ENCODE data around the gene PTH1R. TPM values are rescaled to one million over a fixed set of nuclear protein-coding genes. Genes with fewer than 3 reads are reported as not detected.

PTH1R gene
- total RNA-seq, 4 donors from 2014 or later: 1.1 to 4.2 (median 3.0) TPM

DNA sequence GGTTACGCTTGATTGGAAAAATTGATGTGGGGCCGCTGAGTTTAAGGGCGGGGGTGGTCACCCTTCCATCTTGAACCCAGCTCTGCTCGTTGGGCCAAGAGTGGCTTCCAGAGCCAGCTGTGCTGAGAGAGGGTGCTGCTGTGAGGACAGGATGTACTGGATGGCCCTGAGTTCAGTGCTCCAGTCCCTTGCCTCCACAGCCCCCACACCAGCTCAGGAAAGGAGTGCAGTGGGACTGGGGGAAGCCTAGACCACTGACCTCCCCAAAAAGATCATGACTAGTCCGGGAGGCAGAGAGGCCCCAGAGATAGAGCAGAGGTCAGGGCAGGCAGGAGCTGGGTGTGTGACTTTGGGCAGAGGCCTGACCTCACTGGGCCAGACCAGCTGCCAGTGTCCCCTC, 4.0 kb upstream of the PTH1R start:
- Histone ChIP-seq H3K9me3 (no peaks in the 10 kb centered on the region), H3K4me1 (peaks cover 29% of the 10 kb centered on the region), H3K27me3 (no peaks in the 10 kb centered on the region), H3K27ac (no peak overlapping the region), H3K36me3 (no peaks in the 10 kb centered on the region), H3K4me3 (no peak overlapping the region)
- TF ChIP-seq POLR2A (IDR thresholded peaks at IDR 0.05): no peak
- no peak for TF ChIP-seq EP300 (IDR thresholded peaks at IDR 0.05)
- TF ChIP-seq, protein P1, sequence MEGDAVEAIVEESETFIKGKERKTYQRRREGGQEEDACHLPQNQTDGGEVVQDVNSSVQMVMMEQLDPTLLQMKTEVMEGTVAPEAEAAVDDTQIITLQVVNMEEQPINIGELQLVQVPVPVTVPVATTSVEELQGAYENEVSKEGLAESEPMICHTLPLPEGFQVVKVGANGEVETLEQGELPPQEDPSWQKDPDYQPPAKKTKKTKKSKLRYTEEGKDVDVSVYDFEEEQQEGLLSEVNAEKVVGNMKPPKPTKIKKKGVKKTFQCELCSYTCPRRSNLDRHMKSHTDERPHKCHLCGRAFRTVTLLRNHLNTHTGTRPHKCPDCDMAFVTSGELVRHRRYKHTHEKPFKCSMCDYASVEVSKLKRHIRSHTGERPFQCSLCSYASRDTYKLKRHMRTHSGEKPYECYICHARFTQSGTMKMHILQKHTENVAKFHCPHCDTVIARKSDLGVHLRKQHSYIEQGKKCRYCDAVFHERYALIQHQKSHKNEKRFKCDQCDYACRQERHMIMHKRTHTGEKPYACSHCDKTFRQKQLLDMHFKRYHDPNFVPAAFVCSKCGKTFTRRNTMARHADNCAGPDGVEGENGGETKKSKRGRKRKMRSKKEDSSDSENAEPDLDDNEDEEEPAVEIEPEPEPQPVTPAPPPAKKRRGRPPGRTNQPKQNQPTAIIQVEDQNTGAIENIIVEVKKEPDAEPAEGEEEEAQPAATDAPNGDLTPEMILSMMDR (IDR thresholded peaks at IDR 0.05): no peak
- TF ChIP-seq POLR2AphosphoS5 (IDR thresholded peaks at IDR 0.05): no peak
- 82% methylated on average over 2 of the region's 5 CpGs for WGBS
- DNase-seq (ENCODE audit: low spot score in 2 of 2): no peak

DNA sequence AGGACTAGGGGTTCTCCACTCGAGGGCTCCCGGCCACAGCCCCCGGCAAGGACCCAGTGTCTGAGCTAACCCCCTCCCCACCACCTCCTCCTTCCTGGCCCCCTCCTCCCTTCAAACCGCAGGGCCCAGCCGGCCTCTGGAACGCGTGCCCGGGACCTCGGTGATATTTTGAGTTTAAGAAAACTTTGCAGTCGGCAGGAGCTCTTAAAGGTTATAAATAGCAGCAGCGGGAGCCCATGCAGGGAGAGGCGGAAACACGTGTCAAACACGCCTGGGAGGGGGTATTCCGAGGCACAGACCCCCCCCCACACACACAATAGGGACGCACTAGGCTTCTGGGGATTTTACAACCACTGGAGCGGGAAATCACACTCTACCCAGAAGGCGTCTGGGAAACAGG, 3.1 kb upstream of the PTH1R start:
- H3K27ac ChIP-seq: no peak overlapping the region
- H3K4me3 ChIP-seq: no peak overlapping the region
- no peaks in the 10 kb centered on the region for H3K27me3 ChIP-seq
- no peak for DNase-seq (ENCODE audit: low spot score in 2 of 2)
- peaks cover 22% of the 10 kb centered on the region for H3K4me1 ChIP-seq
- TF ChIP-seq EP300 (IDR thresholded peaks at IDR 0.05) (no peak), POLR2AphosphoS5 (IDR thresholded peaks at IDR 0.05) (no peak), POLR2A (IDR thresholded peaks at IDR 0.05) (no peak)
- TF ChIP-seq, protein P1 (IDR thresholded peaks at IDR 0.05): no peak
- WGBS: 48% methylated on average over 18 of the region's 18 CpGs
- H3K9me3 ChIP-seq: no peaks in the 10 kb centered on the region
- H3K36me3 ChIP-seq: no peaks in the 10 kb centered on the region

DNA sequence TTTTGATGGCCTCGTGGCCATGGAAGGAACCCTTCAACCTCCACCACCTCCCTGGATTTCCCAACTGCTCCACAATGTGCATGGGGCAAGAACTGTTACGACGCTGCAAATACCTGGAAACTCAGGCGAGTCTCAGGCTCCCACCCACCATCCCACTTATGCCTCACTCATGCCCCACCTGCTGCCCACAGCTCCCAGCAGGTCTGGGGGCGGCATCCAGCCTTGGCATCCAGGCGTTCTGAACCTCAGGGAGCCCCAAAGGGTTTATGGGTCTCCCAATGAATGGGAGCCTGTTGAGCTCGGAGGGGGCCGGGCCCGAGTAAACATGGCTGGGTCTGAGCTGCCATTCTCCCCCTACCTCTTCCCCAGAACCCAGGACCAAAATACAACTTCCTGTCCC, 2.0 kb upstream of the PTH1R start:
- DNase-seq (ENCODE audit: low spot score in 2 of 2): no peak
- H3K27ac ChIP-seq: no peak overlapping the region
- H3K4me1 ChIP-seq: peaks cover 22% of the 10 kb centered on the region
- no peaks in the 10 kb centered on the region for H3K36me3 ChIP-seq
- no peak for TF ChIP-seq EP300 (IDR thresholded peaks at IDR 0.05)
- TF ChIP-seq POLR2AphosphoS5 (IDR thresholded peaks at IDR 0.05): no peak
- no peak for TF ChIP-seq POLR2A (IDR thresholded peaks at IDR 0.05)
- TF ChIP-seq, protein P1 (IDR thresholded peaks at IDR 0.05): no peak
- no peaks in the 10 kb centered on the region for H3K9me3 ChIP-seq
- H3K27me3 ChIP-seq: peaks cover 2% of the 10 kb centered on the region
- 98% methylated on average over 8 of the region's 9 CpGs for WGBS
- H3K4me3 ChIP-seq: no peak overlapping the region

DNA sequence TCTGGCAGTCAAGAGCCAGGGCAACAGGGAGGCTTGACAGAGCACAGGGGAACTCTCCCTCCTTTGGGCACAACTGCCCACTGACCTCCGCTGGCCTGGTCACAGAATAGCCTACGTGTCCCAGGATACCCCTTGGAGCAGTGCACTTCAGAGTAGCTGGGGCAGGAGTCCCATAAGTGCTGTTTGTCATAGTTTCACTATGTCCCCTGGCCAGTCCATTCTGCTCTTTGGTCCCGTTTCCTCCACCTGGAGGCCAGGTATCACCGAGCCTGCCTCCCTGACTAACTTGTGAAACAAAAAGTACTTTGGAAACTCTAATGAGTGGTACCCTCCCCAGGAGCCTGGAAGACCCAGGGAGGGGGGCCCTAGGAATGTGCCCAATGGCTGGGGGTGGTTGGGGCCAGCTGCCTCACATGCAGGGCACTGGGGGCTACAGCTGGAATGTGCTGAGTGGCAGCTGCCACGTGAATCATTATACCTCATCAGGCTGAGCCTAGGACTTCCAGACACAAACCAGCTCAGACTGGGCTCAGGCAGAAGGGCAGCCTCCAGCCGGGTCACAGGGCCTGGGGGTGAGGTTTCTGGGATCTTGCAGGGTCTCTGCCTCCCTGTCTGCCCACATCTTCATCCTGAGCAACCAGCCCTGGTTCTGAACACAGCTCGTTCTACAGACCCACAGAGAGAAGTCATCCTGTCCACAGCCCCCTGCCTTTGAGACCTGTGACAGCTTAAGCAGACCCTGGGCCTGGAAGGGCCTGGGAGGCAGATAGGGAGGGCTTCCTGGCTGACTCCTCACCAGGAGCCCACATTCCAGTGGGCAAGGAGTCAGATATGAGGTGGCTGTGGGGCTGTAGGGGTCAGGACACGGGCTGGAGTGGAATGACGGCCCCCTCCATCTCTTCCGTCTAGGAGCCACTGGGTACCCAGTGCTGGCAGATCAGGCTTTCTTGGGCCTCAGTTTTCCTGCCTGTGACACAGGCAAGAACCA, 914 bp upstream of the PTH1R start:
- DNase-seq (ENCODE audit: low spot score in 2 of 2): no peak
- H3K36me3 ChIP-seq: no peaks in the 10 kb centered on the region
- H3K27me3 ChIP-seq: peaks cover 13% of the 10 kb centered on the region
- H3K4me3 ChIP-seq: no peak overlapping the region
- WGBS: 96% methylated on average over 8 of the region's 10 CpGs
- TF ChIP-seq, protein P1 (IDR thresholded peaks at IDR 0.05): no peak
- TF ChIP-seq POLR2AphosphoS5 (IDR thresholded peaks at IDR 0.05) (no peak), POLR2A (IDR thresholded peaks at IDR 0.05) (no peak), EP300 (IDR thresholded peaks at IDR 0.05) (no peak)
- H3K27ac ChIP-seq: no peak overlapping the region
- no peaks in the 10 kb centered on the region for H3K9me3 ChIP-seq
- H3K4me1 ChIP-seq: peaks cover 23% of the 10 kb centered on the region

DNA sequence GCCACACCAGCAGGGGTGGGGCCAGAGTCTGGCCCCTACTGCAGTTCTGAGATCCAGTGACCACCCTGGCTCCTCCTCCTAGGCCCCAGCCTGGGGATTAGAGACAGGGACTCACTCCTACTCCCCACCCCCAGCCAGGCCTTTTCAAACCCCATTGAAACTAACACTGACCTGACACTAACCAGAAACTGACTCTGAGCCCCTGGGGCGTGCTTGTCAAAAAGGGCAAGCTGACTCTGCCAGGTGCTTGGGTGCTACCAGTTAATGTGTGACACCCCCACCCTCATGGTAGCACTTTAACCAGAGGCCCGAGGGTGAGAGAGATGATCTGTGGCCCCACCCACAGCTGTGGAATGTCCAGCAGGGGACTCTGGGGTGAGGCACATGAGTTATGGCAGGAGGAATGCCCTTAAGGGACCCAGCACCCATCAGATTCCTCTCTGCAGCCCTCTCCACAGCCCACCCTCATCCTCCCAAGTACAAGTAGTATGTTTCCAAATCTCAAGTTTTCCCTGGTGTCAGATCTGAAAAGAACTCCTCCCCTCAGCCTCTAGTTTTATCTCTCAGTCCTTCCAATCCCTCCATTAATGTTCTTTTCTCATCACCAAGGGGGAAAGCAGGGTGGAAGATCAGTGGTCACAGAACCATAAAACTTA, 1.4 kb downstream of the PTH1R start:
- H3K4me3 ChIP-seq: no peak overlapping the region
- WGBS: no CpG with 5 or more reads among the region's 2 CpGs
- no peaks in the 10 kb centered on the region for H3K9me3 ChIP-seq
- no peak for TF ChIP-seq EP300 (IDR thresholded peaks at IDR 0.05)
- TF ChIP-seq POLR2AphosphoS5 (IDR thresholded peaks at IDR 0.05): no peak
- TF ChIP-seq, protein P1 (IDR thresholded peaks at IDR 0.05): no peak
- no peak for TF ChIP-seq POLR2A (IDR thresholded peaks at IDR 0.05)
- peaks cover 29% of the 10 kb centered on the region for H3K4me1 ChIP-seq
- H3K36me3 ChIP-seq: no peaks in the 10 kb centered on the region
- H3K27ac ChIP-seq: no peak overlapping the region
- peaks cover 36% of the 10 kb centered on the region for H3K27me3 ChIP-seq
- DNase-seq (ENCODE audit: low spot score in 2 of 2): no peak

All from suprapubic skin (tissue), 4 donors.